SK-N-SH (cell line): Measurements from ENCODE around the gene C10orf67. TPM values are rescaled to one million over a fixed set of nuclear protein-coding genes. Genes with fewer than 3 reads are reported as not detected.

Experiments used
- CTCF ChIA-PET: fragments of 300-600, 350-600 bp; formaldehyde crosslinking; extraction: SDS; loops from one replicate; lab custom pipeline; 2021; lab: Yijun Ruan, JAX
- POLR2A ChIA-PET: fragments of 350-600 bp; sonication (Branson Sonifier 250); formaldehyde crosslinking; extraction: SDS; loops from one replicate; lab custom pipeline; 2020; ENCODE audit warnings: antibody characterized with exemption, inconsistent platforms; lab: Yijun Ruan, JAX
- DNase-seq: peaks from one replicate; pipeline ENCODE4 v3.0.0; 2012
- H2AFZ ChIP-seq: fragments of 200-600 bp; sonication (generic); 2 replicates; pipeline ENCODE4 v1.8.1; 2016; ENCODE audit warnings: antibody characterized with exemption, mild to moderate bottlenecking, low read depth
- H3F3A ChIP-seq: fragments of 200-600 bp; sonication (generic); replicated peaks from 2 replicates; pipeline ENCODE3; 2016; ENCODE audit warnings: antibody characterized with exemption, mild to moderate bottlenecking; ENCODE audit not compliant: insufficient read depth
- H3K27ac ChIP-seq, 2 experiments: fragments of 200-500 bp in 1 of 2; fragments of 200-600 bp in 1 of 2; sonication (Bioruptor generic) in 1 of 2; sonication (generic), shearing (Covaris generic) in 1 of 2; 2 replicates each; pipeline versions ENCODE4 v1.5.1 to v1.6.1; 2014 to 2016; ENCODE audit warnings: low read depth in 2 of 2, inconsistent platforms in 1 of 2, low read length in 1 of 2, mild to moderate bottlenecking in 1 of 2, mixed read lengths in 1 of 2
- H3K27me3 ChIP-seq: fragments of 200-600 bp; sonication (generic), shearing (Covaris generic); 2 replicates; pipeline ENCODE4 v1.6.1; 2016; ENCODE audit warnings: mixed run types; ENCODE audit not compliant: insufficient read depth
- H3K36me3 ChIP-seq, 2 experiments: fragments of 200-500 bp in 1 of 2; fragments of 200-600 bp in 1 of 2; sonication (Bioruptor generic) in 1 of 2; sonication (generic) in 1 of 2; replicated peaks in 1 of 2; 2 replicates each; pipeline versions ENCODE3 to v1.5.1; 2014 to 2016; ENCODE audit warnings: low read length in 1 of 2, mild to moderate bottlenecking in 1 of 2; ENCODE audit not compliant: insufficient read depth in 2 of 2, control insufficient read depth in 1 of 2
- H3K4me1 ChIP-seq, 2 experiments: fragments of 200-500 bp in 1 of 2; fragments of 200-600 bp in 1 of 2; sonication (Bioruptor generic) in 1 of 2; sonication (generic), shearing (Covaris generic) in 1 of 2; 2 replicates each; pipeline versions ENCODE4 v1.5.1 to v1.6.1; 2014 to 2016; ENCODE audit warnings: low read depth in 1 of 2, low read length in 1 of 2, mixed run types in 1 of 2; ENCODE audit not compliant: insufficient read depth in 2 of 2, control insufficient read depth in 1 of 2
- H3K4me2 ChIP-seq: fragments of 200-600 bp; sonication (generic), shearing (Covaris generic); 2 replicates; pipeline ENCODE4 v1.6.1; 2017; ENCODE audit warnings: mixed run types
- H3K4me3 ChIP-seq, 2 experiments: fragments of 200-500 bp in 1 of 2; fragments of 200-600 bp in 1 of 2; sonication (Bioruptor generic) in 1 of 2; sonication (generic), shearing (Covaris generic) in 1 of 2; 2 replicates each; pipeline versions ENCODE4 v1.5.1 to v1.8.1; 2014 to 2016; ENCODE audit warnings: low read depth in 2 of 2, inconsistent platforms in 1 of 2, low read length in 1 of 2, mild to moderate bottlenecking in 1 of 2, mixed read lengths in 1 of 2, moderate library complexity in 1 of 2
- H3K79me2 ChIP-seq: fragments of 200-600 bp; sonication (generic); 2 replicates; pipeline ENCODE4 v1.8.1; 2017; ENCODE audit warnings: mild to moderate bottlenecking; ENCODE audit not compliant: insufficient read depth
- H3K9ac ChIP-seq: fragments of 200-600 bp; sonication (generic); 2 replicates; pipeline ENCODE4 v1.6.1; 2017; ENCODE audit warnings: mixed run types
- H3K9me2 ChIP-seq: fragments of 200-600 bp; sonication (generic); 2 replicates; pipeline ENCODE4 v1.6.1; 2017; ENCODE audit warnings: mixed run types
- H3K9me3 ChIP-seq: fragments of 200-600 bp; sonication (generic); 2 replicates; pipeline ENCODE4 v1.6.1; 2017; ENCODE audit warnings: mixed run types, mild to moderate bottlenecking, moderate library complexity
- H4K20me1 ChIP-seq: fragments of 200-600 bp; sonication (generic); 2 replicates; pipeline ENCODE4 v1.6.1; 2017; ENCODE audit warnings: mild to moderate bottlenecking, mixed run types; ENCODE audit not compliant: insufficient read depth
- CHD2 ChIP-seq: fragments of 150-350 bp; IDR thresholded peaks from 2 replicates; pipeline ENCODE4 v1.6.1; 2018; ENCODE audit warnings: low read length; ENCODE audit not compliant: partially characterized antibody
- ELF1 ChIP-seq: IDR thresholded peaks from 2 replicates; pipeline ENCODE4 v1.4.0; 2012
- EZH2phosphoT487 ChIP-seq: fragments of 200-600 bp; sonication (generic); IDR thresholded peaks from 2 replicates; pipeline ENCODE4 v1.6.1; 2017; ENCODE audit warnings: low read depth, mixed run types, mild to moderate bottlenecking, antibody characterized with exemption, moderate library complexity, borderline replicate concordance
- GATA2 ChIP-seq: sonication (generic); formaldehyde crosslinking; IDR thresholded peaks from 2 replicates; pipeline ENCODE4 v1.5.0; 2020; ENCODE audit warnings: mild to moderate bottlenecking, missing genetic modification reagents
- MEF2A ChIP-seq: IDR thresholded peaks from 2 replicates; pipeline ENCODE4 v1.4.0; 2012; ENCODE audit warnings: low read depth, borderline replicate concordance
- RAD21 ChIP-seq: IDR thresholded peaks from 2 replicates; pipeline ENCODE4 v1.6.1; 2012; ENCODE audit warnings: mild to moderate bottlenecking, low read length
- TAF1 ChIP-seq: IDR thresholded peaks from 2 replicates; pipeline ENCODE4 v1.6.1; 2012; ENCODE audit warnings: low read depth, mild to moderate bottlenecking, low read length, moderate library complexity, borderline replicate concordance
- TCF12 ChIP-seq: IDR thresholded peaks from 2 replicates; pipeline ENCODE4 v1.4.0; 2012
- WGBS: methylation state at CpG from one replicate; pipeline ENCODE4 v1.1.6; 2017; ENCODE audit warnings: low lambda C conversion rate; 5-methylcytosine and 5-hydroxymethylcytosine counted together
- polyA plus RNA-seq, 3 experiments: library from polyadenylated mRNA; depleted of rRNA; stranded (reverse); fragments of >200 nt; gene quantifications; 2 replicates each; pipeline ENCODE4 v1.2.3, GENCODE V29; 2012
- TF ChIP-seq, protein P1 (sequence below): IDR thresholded peaks from 2 replicates; pipeline ENCODE4 v1.6.1; 2012; ENCODE audit warnings: mild to moderate bottlenecking, low read depth, low read length, moderate library complexity
- TF ChIP-seq, protein P2 (sequence below): IDR thresholded peaks from 2 replicates; pipeline ENCODE4 v1.4.0; 2012; ENCODE audit warnings: low read depth, borderline replicate concordance

The C10orf67 gene
- polyA plus RNA-seq, 1 of the 3 experiments (the other 2 are of a cell fraction), result 0.97 TPM

DNA sequence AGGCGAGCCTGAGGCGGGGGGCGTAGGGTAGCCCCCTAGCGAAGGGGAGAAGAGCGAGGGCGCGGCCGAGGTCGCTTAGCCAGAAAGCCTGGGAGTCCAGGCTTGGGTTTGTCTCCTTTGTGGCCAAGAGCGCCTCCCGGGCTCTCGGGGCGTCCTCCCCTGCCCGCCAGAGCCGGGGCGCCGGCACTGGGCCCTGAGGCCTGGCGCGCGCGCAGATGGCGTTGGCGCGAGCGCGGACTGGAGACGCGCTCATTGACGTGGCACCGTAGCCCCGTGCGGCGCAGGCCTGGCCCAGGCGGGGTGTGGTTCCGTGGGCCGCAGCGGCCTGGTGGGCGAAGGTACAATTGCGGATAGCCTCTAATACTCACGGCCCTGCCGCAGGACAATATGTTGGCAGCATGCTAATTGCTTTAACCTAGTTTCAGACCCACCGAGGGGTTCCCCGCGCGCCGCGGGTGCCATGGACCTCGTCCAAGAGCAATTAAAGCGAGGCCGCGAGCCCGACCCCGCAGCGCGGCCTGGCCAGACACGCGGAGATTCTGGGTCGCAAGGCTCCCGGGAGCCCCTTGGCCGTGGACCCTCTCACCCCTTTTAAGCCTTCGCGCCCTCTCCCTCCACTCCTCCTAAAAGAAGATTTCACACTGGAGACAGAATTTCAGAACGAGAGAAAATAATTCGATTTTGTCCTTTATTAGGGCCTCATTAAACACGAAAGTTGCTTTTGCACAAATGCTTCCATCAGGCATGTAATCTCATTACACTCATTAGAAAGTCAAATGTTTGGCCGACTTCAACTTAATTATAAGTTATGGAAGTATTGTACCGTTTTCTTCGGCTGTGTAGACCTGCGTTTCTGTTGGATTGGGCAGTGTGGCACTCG is 149.4 kb downstream of the C10orf67 start:
- H3K9me3 ChIP-seq, result no peaks in the 10 kb centered on the region
- H2AFZ ChIP-seq, result no peak overlapping the region
- no peaks in the 10 kb centered on the region for H4K20me1 ChIP-seq
- H3K4me3 ChIP-seq, result no peak overlapping the region
- DNase-seq, result peak; percentile 51
- no peak overlapping the region for H3K4me2 ChIP-seq
- H3K9me2 ChIP-seq, result no peaks in the 10 kb centered on the region
- H3K9ac ChIP-seq, result no peak overlapping the region
- peaks cover 58% of the 10 kb centered on the region for H3K27me3 ChIP-seq
- no peaks in the 10 kb centered on the region; a peak in 1 of 4 replicates for H3K4me1 ChIP-seq
- ChIA-PET POLR2A (no interaction called here), CTCF (interaction anchor here (1.5 kb wide), 1 partner anchor 14 kb away, joined by 5 read pairs; no protein-coding TSS in a partner anchor)
- H3K79me2 ChIP-seq, result no peaks in the 10 kb centered on the region
- no peaks in the 10 kb centered on the region for H3K36me3 ChIP-seq
- no peak overlapping the region for H3K27ac ChIP-seq
- WGBS, result 22% methylated on average over 40 of the region's 70 CpGs
- no peaks in the 10 kb centered on the region for H3F3A ChIP-seq
- TF ChIP-seq, protein P1, sequence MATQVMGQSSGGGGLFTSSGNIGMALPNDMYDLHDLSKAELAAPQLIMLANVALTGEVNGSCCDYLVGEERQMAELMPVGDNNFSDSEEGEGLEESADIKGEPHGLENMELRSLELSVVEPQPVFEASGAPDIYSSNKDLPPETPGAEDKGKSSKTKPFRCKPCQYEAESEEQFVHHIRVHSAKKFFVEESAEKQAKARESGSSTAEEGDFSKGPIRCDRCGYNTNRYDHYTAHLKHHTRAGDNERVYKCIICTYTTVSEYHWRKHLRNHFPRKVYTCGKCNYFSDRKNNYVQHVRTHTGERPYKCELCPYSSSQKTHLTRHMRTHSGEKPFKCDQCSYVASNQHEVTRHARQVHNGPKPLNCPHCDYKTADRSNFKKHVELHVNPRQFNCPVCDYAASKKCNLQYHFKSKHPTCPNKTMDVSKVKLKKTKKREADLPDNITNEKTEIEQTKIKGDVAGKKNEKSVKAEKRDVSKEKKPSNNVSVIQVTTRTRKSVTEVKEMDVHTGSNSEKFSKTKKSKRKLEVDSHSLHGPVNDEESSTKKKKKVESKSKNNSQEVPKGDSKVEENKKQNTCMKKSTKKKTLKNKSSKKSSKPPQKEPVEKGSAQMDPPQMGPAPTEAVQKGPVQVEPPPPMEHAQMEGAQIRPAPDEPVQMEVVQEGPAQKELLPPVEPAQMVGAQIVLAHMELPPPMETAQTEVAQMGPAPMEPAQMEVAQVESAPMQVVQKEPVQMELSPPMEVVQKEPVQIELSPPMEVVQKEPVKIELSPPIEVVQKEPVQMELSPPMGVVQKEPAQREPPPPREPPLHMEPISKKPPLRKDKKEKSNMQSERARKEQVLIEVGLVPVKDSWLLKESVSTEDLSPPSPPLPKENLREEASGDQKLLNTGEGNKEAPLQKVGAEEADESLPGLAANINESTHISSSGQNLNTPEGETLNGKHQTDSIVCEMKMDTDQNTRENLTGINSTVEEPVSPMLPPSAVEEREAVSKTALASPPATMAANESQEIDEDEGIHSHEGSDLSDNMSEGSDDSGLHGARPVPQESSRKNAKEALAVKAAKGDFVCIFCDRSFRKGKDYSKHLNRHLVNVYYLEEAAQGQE, result no peak
- TF ChIP-seq EZH2phosphoT487, result 0 out of 2 replicates have a peak, but pooled peaks have one; percentile 46

DNA sequence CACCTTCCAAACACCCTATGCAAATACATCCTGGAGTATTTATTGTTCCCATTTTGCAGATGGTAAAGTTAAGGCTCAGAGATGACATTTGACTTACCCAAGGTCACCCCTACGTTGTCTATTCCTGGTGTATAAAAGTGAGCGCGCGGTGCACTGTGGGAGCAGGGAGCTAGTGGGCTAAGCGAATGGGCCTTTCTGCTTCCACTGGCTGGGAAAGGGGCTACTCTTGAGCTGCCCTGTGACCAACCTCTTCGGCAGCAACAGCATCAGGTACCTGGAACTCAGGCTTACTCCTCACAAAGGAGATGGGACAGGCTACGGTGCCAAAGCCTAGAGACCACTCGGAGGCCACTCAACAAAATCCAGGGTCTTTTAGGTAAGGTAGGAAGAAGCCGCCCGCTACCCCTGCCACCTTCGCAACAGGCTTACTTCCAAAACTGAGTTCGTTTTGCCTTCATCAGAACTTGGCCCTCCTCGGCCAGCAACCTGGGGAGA is 150.1 kb downstream of the C10orf67 start:
- Histone ChIP-seq H3K27me3 (peaks cover 51% of the 10 kb centered on the region), H2AFZ (no peak overlapping the region), H3K36me3 (no peaks in the 10 kb centered on the region), H3K4me2 (no peak overlapping the region), H3K9me3 (no peaks in the 10 kb centered on the region), H3K9me2 (no peaks in the 10 kb centered on the region), H3K79me2 (no peaks in the 10 kb centered on the region), H3F3A (no peaks in the 10 kb centered on the region), H3K4me1 (no peaks in the 10 kb centered on the region; a peak in 1 of 4 replicates), H3K27ac (no peak overlapping the region), H3K4me3 (no peak overlapping the region), H4K20me1 (no peaks in the 10 kb centered on the region), H3K9ac (no peak overlapping the region)
- no peak for DNase-seq
- POLR2A ChIA-PET, result no interaction called here
- CTCF ChIA-PET, result interaction anchor here (1.0 kb wide), 1 partner anchor 36 kb away, joined by 3 read pairs; no protein-coding TSS in a partner anchor
- WGBS, result 32% methylated on average over 13 of the region's 13 CpGs
- TF ChIP-seq TCF12 (no peak), CHD2 (no peak), MEF2A (no peak), GATA2 (CRISPR knock-in tag) (no peak), ELF1 (no peak), TAF1 (no peak), RAD21 (no peak)
- TF ChIP-seq, protein P2, sequence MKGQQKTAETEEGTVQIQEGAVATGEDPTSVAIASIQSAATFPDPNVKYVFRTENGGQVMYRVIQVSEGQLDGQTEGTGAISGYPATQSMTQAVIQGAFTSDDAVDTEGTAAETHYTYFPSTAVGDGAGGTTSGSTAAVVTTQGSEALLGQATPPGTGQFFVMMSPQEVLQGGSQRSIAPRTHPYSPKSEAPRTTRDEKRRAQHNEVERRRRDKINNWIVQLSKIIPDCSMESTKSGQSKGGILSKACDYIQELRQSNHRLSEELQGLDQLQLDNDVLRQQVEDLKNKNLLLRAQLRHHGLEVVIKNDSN, result no peak
